Measurements from ENCODE around the gene MIPOL1.
"Not testable (repeated sequence)": the region's sequence is repeated elsewhere in the genome, so short reads cannot be mapped to it uniquely, and the experiment has no call there.

The MIPOL1 gene, protein sequence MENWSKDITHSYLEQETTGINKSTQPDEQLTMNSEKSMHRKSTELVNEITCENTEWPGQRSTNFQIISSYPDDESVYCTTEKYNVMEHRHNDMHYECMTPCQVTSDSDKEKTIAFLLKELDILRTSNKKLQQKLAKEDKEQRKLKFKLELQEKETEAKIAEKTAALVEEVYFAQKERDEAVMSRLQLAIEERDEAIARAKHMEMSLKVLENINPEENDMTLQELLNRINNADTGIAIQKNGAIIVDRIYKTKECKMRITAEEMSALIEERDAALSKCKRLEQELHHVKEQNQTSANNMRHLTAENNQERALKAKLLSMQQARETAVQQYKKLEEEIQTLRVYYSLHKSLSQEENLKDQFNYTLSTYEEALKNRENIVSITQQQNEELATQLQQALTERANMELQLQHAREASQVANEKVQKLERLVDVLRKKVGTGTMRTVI

DNA sequence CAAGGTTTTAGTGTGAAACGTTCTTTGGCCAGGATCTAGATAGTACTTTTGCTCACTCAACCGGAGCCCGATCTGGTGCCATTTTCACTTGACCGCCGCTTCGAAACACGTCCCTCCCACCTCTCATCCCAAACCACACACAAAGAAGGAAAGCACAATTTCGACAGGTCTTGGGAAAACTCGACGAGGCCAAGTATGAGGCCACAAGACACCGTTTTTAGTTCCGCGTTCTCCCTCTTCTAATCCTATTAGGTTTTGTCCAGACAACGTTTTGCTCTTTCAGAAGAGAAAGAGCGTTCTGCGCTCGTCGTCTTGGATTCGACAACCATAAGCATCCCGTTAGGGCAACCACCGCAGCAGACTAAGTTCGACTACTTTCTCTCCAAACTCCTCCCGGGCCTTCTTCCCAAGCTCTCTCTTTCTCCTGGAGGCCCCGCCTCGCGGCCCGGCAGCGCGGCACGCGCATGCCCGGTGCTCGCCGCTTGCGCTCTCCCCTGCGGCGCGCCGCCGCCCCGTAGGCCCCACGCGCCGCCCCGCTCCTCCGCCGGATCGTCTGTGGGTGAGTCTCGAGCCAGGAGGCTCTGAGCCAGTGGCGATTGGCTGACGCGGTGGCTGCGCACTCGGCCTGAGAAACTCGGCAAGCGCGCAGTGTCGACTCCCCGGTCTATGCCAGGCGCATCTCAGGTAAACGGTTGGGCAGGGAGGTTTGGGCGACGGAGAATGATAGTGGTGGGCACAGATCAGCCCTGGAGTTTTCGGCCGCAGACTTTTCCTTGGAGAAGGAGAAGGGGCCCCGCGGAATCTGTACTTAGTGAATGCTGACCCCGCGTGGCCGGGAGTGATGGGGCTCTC, at the start of gene MIPOL1:
Gene MIPOL1 (plus strand): TSS at position 517 of the 852 bp plus-strand sequence. CDS start 49,952 bp downstream, outside the sequence.
- peak; percentile 98 for DNase-seq (ENCODE audit: low spot score)

DNA sequence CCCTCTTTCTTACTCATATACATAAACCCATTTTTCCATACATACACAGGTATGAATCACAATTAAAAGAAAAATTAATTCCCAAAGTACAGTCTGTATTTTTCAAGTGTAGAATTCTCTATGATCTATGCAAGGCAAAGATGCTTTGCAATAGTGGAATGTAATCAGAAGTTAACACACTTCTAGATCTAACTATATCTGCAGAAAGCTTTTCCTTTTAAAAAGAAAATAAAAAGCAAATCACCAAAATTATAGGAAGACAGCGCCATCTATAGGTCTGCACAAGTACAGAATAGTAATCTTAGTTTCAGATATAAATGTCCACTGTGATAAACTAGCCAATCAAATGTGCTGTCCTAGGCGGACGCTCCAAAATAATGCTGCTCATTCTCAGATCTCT, 47.3 kb upstream of the MIPOL1 start:
- peak; percentile 60 for DNase-seq (ENCODE audit: low spot score)

DNA sequence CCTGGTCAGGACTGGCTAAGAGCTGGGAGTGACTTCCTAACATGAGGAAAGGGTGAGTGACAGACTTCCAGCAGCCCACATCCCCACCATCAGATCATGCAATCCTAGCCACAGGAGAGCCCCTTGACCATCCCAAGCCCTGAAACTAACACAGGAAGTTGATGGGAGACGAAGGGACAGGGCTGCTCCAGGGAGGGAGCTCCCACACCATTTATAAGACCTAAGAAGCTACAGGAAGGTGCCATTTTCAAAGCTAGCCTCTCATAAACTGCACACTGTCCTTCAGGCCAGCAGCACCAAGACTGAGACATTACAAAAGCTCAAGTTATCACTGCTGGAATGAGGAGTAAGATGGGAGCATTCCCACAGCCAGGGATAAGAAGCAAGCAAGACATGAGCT, 44.7 kb upstream of the MIPOL1 start:
- DNase-seq (ENCODE audit: low spot score): no peak

DNA sequence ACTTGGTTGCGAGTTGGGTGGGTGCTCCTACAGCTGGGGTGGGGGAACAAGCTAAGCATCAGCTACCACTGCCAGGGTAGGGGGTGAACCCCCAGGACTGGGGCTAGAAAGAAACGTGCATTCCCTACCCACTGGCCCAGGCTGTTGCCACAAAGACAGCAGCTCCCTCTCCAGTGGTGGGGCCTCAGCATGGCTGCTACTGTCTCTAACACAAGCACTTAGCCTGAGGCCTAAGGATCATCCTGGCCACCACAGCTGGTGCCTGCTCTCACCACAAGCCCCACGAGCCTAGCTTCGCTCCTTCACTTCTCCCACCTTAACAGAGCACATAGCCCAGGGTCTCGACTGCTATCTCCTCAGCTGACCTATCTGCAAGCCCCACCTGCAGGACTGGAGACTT, 44.3 kb upstream of the MIPOL1 start:
- no peak for DNase-seq (ENCODE audit: low spot score)

DNA sequence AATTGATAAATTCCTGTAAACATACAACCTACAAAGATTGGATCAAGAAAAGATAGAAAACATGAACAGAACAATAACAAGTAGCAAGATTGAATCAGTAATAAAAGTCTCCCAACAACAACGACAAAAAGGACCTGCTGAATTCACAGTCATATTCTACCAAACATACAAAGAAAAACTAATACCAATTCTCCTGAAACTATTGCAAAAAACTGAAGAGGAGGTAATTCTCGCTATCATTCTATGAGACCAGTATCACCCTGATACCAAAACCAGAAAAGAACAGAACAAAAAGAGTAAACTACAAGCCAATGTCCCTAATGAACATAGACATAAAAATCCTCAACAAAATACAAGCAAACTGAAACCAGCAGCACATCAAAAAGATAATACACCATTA, 39.8 kb upstream of the MIPOL1 start:
- no peak for DNase-seq (ENCODE audit: low spot score)

DNA sequence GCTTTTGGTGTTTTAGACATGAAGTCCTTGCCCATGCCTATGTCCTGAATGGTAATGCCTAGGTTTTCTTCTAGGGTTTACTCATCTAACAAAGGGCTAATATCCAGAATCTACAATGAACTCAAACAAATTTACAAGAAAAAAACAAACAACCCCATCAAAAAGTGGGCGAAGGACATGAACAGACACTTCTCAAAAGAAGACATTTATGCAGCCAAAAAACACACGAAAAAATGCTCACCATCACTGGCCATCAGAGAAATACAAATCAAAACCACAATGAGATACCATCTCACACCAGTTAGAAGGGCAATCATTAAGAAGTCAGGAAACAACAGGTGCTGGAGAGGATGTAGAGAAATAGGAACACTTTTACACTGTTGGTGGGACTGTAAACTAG, 35.4 kb upstream of the MIPOL1 start:
- DNase-seq (ENCODE audit: low spot score): not testable (repeated sequence)

DNA sequence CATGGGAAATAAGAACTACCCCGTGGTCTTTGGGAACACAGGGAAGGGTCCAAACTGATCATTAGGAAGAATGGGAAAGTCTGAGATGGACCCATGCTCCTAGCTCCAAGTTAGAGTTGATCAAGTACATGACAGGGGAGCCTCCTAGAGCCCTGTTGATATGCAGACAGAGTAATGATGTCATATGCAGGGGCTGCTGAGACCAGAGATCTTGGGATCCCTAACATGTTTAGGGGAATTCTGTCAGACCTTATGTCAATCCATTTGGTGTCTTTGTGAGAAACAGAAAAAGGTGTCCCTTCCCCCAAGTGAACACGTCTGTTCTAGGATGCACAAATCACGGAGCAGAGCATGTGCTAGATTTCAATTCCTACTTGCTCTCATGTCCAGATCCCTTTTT, 31.9 kb upstream of the MIPOL1 start:
- DNase-seq (ENCODE audit: low spot score): no peak

DNA sequence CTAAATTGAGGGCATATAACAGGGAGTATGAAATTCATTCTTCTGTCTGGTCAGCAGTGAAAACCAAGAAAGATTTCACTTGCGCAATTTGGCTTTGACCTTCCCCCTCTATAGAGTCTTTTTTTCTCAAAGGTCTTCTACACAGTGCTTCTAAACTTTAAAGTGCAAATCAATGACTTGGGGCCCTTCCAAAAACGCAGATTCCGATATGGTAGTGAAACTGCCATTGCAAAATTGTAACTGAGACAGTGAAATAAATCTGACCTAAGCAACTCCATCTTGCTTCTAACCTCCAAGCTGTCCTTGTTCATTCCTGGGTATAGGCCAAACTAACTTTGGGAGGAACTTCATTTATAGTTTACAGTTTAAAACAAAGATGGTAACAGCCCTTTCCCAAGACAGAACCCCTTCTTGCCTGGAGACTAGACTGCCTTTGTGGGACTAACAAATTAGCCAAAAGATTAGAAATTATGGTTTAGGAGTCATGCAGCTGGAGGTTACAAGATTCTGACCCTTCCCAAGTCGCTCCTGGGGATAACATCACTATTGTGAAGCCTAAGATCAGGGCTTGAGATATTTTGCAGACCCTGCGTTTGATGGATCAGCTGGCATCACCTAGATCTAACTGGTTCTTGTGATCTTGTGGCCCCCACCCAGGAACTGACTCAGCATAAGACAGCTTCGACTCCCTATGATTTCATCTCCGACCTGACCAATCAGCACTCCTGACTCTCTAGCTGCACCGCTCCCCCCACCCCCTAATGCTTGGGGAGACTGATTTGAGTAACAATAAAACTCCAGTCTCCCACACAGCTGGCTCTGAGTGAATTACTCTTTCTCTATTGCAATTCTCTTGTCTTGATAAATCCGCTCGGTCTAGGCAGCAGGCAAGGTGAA, 30.3 kb upstream of the MIPOL1 start:
- no peak for DNase-seq (ENCODE audit: low spot score)

DNA sequence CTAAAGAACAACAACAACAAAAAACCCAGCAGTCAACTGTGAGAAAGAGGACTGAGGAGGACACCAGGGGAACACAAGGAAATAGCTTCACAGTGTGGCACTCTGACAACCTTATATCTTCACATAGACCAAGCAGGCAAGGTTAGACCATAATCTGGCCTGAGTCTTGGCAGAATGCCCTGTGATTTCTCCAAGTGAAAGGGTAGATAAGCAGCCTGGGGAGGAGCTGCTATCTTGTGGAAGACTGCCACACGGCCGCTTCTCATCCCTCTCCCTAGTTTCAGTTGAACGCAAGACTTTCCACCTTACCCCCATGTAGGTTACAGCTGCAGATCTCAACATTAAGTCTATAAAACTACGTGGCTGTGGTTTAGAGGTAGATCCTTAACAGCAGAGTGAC, 29.0 kb upstream of the MIPOL1 start:
- DNase-seq (ENCODE audit: low spot score): no peak

DNA sequence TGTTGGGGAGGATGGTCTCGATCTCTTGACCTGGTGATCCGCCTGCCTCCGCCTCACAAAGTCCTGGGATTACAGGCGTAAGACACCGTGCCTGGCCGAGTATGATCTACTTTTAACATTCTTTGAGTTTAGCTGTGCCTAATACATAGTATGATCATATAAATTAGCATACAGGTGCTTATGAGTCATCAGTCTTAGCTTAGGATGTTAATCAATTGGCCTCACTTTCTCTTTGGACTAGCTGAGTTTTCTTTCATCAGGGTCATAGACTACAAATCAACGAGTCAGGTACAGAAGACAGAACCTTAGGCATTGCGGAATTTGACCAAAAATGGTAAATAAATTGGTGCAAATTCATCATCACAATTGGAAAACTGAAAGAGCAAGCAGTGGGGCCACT, 27.5 kb upstream of the MIPOL1 start:
- no peak for DNase-seq (ENCODE audit: low spot score)

DNA sequence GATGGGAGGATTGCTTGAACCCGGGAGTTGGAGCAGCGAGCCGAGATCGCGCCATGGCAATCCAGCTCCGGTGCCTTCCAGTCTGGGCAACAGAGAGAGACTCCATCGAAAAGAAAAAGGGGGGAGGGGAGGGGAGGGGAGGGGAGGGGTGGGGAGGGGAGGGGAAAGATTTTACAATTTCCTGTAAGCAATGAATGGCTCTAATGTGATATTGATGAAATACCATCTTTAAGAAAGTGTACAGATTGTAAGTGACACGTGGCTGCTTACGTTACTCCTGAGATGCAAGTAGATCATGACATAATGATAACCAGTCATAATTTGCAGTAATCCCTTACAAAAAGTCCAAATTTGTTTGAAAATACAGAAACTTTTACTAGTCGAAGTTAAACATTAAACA, 26.7 kb upstream of the MIPOL1 start:
- DNase-seq (ENCODE audit: low spot score): no peak

DNA sequence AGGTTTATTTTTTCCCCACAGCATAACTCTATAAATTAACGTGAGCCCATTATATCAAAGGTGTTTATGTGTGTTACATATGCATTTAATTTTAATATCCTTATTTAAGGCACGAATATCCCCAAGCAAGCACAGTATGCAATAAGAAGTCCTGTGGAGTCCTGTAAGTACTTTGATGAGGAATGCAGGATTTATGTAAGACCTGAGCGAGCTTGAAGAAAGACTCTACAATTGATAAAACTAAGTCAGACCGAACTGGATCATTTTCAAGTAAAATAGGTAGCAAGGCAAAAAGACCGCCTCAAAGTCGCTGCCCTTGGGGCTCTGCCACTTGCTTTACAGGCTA, 26.1 kb upstream of the MIPOL1 start:
- DNase-seq (ENCODE audit: low spot score): no peak

DNA sequence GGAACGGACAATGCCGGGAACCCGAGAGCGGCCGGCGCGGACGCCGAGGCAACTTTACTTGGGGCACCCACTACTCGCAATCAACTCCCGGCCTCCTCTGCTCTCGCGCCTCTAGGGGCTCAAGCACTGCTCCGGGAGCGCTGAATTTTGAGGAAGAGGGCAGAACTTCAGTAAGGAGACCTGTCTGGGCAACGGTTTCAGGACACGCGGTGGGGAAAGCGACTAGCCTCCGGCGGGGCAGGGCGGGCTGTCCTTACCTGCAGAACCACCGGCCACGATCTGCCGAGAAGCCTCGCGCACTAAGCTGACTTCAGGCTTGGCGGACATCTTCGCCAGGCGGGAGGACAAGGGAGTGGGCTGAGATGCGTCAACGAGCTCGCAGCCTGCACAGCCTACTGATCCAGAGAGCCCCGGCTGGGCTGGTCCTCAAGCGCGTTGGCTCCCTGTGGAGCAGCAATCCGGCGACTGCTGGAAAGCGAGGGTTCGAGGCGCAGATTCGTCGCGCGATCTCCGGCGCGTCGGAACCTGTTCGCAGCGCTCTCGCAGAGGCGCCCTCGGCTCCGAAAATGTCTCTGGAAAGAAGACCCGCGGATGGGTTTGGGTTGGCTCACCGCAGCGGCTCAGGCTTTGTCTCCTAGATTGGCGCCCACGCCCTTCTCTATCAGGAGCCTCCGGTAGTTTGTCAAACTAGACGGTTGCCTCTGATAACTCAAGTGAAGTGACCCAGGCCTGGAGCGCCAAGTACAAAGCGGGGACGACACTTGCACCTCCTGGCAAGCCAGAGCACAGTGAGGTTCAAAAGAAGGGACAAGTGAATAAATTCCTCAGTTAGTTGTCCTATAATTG, 25.5 kb upstream of the MIPOL1 start, which contains the start of gene SLC25A21:
Gene SLC25A21 (minus strand): TSS at position 583 of the 846 bp plus-strand sequence.
- DNase-seq (ENCODE audit: low spot score): peak; percentile 89

DNA sequence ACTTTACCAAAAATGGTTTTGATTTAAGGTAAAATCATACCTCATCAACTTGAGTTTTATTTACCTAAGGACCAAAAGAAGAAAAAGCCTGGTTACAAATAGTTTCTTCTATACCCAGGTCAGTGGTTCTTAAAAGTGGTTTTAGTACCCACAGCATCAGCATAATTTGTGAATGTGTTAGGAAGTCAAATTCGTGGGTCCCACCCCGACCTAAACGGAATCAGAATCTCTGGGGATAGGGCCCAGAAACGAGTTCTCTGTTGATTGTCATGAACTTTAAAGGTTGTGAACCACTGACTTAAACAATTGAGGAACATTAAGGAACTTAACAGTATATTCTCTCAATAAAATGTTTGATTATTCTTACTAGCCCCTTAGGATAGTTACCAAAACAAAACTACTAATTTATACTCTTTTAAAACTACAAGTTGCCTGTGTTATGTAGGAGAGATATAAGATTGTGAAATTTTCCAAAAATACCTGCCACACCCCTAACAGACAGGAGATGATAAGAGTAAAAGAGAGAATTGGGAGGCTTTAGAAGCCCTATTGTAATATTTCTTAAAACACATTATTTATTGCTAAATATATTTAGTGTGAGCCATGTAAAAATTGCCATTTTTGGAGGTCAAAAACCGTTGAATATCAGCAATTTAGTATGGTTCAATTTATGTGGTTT, 24.7 kb upstream of the MIPOL1 start:
- DNase-seq (ENCODE audit: low spot score): no peak

DNA sequence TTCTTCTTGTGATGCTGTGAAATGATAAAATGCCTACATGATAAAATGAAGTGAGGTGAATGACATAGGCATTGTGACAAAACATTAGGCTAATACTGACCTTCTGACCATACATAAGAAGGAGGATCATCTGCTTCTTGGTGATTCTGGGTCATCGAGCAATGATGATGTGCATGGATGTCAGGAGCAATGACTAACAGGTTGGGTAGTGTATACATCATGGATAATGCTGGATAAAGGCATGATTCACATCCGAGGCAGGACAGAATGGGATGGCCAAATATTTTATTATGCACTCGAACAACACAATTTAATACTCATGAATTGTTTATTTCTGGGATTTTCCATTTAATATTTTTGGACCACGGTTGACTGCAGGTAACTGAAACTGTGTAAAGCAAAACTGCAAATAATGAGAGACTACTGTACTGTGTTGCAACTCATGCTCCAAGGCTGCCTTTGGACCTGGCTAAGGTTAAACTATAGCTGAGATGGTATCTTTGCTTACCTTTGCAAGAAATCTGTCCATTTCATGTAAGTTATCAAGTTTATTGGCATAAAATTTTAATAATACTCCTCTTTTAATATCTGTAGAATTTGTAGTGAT, 17.7 kb upstream of the MIPOL1 start:
- DNase-seq (ENCODE audit: low spot score): peak; percentile 11

DNA sequence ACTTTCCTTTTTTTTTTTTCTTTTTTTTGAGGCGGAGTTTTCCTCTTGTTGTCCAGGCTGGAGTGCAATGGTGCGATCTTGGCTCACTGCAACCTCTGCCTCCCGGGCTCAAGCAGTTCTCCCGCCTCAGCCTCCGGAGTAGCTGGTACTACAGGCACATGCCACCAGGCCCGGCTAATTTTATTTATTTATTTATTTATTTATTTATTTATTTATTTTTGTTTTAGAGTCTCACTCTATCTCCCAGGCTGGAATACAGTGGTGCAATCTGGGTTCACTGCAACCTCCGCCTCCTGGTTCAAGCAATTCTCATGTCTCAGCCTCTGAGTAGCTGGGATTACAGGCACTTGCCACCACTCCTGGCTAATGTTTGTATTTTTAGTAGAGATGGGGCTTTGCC, 16.9 kb upstream of the MIPOL1 start:
- not testable (repeated sequence) for DNase-seq (ENCODE audit: low spot score)

DNA sequence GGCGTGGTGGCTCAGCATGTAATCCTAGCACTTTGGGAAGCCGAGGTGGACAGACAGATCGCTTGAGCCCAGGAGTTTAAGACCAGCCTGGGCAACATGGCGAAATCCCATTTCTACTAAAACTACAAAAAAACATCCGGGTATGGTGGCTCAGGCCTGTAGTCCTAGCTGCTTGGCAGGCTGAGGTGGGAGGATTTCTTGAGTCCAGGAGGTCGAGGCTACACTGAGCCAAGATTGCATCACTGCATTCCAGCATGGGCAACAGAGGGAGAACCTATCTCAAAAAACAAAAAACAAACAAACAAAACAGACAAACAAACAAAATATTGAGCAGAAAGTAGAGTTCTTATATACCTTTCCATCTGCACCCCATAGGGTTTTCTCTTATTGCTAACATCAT, 16.3 kb upstream of the MIPOL1 start:
- DNase-seq (ENCODE audit: low spot score): no peak

DNA sequence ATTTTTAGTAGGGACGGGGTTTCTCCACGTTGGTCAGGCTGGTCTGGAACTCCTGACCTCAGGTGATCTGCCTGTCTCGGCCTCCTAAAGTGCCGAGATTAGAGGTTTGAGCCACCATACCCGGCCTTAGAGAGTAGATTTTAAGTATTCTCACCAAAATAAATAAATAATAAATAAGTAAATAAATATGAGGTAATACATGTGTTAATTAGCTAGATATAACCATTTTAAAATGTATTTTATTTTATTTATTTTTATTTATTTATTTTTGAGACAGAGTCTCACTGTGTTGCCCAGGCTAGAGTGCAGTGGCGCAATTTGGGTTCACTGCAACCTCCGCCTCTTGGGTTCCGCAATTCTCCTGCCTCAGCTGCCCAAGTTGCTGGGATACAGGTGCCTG, 13.2 kb upstream of the MIPOL1 start:
- DNase-seq (ENCODE audit: low spot score): not testable (repeated sequence)

DNA sequence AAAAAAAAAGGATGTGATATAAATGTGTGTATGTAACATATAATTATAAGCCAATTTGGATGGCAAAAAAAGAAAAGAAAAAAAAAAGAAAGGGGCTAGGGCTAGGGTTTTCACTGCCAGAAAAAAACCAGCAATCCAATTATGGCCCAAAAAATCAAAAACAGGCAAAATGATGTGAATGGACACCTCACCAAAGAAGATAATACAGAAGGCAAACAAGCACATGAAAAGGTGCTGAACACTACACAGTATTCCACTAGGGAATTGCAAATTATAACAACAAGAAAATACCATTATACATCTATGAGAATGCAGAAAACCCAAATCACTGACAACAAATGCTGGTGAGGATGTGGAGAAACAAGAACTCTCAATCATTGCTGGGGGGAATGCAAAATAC, 12.1 kb upstream of the MIPOL1 start:
- DNase-seq (ENCODE audit: low spot score): no peak

DNA sequence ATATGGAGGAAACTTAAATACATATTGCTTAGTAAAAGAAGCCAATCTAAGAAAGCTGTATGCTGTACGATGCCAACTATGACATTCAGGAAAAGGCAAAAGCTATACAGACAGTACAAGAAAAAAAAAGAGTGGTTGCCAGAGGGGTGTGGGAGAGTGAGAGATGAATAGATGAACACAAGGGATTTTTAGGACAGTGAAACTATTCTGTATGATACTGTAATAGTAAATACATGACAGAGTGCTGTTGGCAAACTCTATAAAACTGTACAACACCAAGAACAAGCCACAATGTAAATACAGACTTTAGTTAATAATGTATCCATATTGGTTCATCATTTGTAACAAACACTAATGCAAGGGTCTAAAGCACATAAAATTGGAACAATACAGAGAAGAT, 10.9 kb upstream of the MIPOL1 start:
- no peak for DNase-seq (ENCODE audit: low spot score)

Data from GM03348 (cell line).